Stimulated activated CD8-positive, alpha-beta memory T cell treated with anti-CD3 and anti-CD28 coated beads, Interleukin-2, amount 100 ng/mL, for 1 hour (primary cell): ENCODE measurements around the gene SACM1L.
"Not testable (repeated sequence)": the region's sequence is repeated elsewhere in the genome, so short reads cannot be mapped to it uniquely, and the experiment has no call there.

ENCODE experiments used
- DNase-seq, 2 donors: peaks; one replicate each; pipeline ENCODE4 v3.0.0-alpha.2; 2020; ENCODE audit warnings: low read depth in 2 of 2

SACM1L gene

DNA sequence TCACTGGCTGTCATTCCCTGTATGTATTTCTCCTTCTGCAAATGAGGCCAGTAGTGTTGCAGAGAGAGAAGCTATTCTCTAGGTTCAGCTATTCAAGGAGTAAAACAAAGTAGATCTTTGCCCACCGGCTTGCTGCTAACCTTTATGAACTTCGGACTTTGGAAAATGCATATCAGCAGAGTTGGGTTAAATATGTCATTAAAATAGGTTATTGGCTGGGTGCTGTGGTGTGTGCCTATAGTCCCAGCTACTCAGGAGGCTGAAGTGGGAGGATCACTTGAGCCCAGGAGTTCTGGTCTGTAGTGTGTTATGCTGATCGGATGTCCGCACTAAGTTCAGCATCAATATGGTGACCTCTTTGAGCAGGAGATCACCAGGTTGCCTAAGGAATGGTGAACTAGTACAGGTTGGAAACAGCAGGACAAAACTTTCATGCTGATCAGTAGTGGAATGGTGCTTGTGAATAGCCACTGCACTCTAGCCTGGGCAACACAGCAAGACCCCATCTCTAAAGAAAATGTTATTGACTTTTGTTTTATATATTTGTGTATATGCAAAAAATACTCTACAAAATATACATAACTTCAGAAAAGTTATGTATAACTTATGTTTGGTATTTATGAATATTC, 53.4 kb downstream of the SACM1L start:
- DNase-seq, result no peak

- DNase-seq, result no peak
Observed at GRCh38 chr3:45746165-45746776, 57.1 kb downstream of the SACM1L start.

DNA sequence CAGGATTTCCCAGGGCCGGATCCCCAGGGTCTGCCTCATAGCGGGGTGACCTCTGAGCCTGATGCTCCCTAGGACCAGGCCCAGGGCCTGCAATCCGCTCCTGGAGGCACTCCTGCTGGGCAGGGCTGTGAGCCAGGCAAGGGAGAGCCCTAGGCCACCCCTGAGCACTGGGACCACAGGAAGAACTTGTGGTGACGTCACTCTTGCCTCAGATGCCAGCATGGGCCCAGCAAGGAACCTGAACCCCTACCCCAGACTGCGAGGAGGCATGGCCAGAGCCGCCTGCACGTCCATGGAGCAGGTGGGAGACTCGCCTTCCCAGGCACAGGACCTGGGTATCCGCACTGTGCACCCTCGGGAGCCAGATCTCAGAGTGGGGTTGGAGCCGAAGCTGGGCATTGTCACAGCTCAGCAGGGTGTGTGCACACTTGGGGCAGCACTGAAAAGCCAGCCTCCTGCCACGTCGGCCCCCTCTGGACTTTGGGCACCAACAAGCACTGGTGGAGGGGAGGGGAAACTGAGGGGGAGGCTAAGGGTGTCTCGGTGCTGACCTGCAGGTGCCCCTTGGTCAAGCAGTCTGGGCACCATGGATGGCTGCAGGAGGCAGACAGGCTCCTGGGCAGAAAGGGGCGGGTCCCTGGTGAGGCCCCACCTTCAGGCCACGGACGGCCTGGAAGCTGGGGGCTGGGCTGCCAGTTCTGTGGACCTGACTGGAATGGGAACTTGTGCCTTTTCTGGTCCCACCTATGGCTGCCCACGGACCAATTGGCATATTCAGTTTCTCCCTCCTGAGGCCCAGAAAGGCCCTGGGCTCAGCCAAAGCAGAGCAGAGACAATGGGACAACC, 57.8 kb downstream of the SACM1L start:
- DNase-seq, result no peak

DNA sequence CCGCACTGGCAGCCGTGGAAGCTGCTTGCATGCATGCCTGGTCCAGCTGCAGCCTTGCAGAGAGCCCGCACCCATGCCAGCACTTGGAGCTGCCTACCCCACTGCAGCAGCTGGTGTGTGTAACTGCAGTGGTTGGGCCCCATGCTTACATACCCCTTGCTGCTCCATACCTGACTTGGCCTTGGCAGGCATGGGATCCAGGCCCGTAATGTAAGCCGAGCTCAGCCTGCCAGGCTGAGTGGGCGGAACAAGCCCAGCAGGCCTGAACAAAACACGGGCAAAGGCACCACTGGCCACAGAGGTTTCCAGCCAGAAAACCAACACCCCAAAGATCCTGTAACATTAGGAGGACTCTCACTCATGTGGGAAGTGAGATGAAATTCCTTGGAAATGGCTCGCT, 58.9 kb downstream of the SACM1L start:
- no peak for DNase-seq

DNA sequence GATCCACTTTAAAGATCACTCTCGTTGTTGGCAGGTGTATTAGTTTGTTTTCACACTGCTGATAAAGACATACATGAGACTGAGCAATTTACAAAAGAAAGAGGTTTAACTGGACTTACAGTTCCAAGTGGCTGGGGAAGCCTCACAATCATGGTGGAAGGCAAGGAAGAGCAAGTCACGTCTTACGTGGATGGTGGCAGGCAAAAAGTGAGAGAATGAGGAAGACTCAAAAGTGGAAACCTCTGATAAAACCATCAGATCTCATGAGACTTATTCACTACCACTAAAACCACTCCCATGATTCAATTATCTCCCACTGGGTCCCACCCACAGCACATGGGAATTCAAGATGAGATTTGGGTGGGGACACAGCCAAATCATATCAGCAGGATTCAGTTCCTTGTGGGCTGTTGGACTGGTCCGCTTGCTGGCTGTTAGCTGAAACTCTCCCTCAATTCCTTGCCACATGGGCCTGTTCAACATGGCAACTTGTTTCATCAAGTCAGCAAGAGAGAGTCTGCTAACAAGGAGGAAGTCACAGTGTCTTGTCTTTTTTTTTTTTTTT, 59.9 kb downstream of the SACM1L start:
- DNase-seq, result not testable (repeated sequence)

- DNase-seq, result no peak
Observed at GRCh38 chr3:45749880-45750279, 60.7 kb downstream of the SACM1L start.

DNA sequence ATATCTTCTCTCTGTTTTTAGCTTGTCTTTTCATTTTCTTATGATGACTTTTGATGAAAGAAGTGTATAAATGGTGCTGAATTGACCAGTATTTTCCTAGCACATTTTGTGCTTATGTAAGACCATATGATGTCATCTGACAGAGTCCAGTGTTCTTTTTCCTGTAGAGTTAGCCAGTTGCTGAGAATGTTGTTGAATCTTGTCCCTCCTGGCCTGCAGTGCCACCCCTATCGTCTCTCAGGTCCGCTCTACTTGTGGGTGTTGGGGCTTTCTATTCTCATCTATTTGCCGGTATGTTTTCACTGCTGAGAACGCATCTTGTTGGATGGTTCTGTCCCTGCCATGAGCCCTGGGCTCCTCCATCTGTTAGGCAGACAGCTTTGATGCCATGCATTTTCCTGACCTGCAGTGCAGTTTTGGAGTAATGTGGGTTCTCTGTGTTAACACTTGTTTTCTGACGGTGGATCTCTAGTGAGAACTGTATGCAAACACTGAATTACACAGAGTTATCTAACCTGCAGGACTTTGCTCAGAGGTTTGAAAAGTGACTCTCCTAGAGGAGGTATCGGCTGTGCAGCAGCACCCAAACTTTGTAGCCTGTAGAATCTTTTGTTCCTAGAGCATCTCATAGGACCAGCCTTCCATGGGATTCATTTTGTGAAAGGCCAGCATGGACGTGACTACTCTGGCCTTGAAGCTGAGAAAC, 62.5 kb downstream of the SACM1L start:
- no peak for DNase-seq

DNA sequence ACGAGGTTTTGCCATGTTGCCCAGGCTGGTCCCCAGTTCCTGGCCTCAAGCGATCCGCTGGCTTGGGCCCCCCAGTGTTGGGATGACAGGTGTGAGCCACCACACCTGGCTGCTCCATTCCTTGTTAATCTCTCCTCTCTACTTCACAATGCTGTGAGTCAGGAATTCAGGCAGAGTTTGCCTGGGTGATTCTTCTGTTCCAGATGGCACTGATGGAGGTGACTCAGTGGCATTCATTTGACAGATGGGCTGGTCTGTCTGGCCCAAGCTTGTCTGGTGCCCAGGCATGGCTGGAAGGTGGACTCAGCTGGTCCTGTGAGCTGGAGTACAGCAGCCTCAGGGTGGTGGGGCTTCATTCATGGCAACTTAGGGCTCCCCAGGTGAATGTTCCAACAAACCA, 63.9 kb downstream of the SACM1L start:
- DNase-seq, result no peak

DNA sequence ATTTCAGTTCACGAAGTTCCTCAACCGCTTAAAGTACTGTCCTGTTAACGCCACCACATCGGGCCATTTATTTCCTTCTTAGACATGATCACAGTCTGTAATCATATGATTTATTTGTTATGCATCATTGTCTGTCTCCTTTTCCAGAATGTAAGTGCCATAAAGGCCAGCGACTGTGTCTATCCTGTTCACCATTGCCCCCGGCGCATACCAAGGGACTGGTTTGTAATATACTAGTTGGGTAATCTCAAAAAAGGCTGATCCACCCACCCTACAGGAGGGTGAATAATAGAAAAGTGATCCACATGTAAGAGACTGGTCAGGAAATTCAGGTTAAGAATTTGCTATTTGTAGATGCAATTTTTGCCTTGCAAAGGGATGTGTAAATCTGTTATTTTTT, 65.3 kb downstream of the SACM1L start:
- DNase-seq, result no peak

GRCh38 chr3:45756055-45756454, 66.9 kb downstream of the SACM1L start:
- DNase-seq, result no peak

- not testable (repeated sequence) for DNase-seq
Observed at GRCh38 chr3:45757141-45757540, 67.9 kb downstream of the SACM1L start.

GRCh38 chr3:45758871-45759270, 69.7 kb downstream of the SACM1L start:
- DNase-seq, result no peak

DNA sequence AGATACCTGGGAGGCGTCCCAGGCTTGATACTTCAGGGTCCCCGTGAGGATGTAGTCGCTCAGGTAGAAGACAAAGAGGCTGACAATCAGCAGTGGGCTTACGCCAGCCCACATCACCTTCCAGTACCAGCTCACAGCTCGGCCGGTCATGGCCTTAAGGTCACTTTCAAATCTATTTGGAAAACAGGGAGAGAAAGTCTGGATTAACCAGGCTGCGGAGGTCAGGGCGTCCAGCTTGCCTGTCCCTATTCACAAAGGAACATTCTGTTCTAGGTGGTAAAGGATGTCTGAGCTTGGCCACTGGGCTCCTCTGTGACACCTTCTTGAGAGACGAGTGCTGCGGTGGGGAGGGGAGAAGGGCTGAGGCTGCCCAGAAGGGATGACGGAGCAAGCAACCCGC, 70.7 kb downstream of the SACM1L start:
- DNase-seq, result no peak

- DNase-seq, result peak in 1 of 2 donors; percentile 20
Observed at GRCh38 chr3:45760878-45761711, 71.9 kb downstream of the SACM1L start.

DNA sequence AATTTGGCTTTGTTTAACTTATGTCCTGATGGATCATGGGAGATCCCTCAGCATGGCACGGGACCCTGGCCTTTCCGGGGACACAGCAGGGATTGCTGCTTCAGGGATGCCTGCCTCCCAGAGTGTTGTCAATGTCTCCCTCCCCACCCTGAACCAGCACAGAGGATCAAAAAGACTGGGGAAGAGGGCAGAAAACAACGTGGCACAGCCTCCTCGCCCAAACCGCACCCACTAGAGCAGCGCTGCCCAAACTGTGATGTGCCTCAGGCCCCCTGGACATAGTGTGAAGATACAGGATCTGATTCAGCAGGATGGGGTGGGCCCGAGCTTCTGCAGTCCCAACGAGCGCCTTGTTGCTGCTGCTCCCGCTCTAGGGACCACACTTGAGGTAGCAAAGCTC, 72.6 kb downstream of the SACM1L start:
- no peak for DNase-seq

- no peak for DNase-seq
Observed at GRCh38 chr3:45762647-45763302, 73.6 kb downstream of the SACM1L start.

GRCh38 chr3:45763303-45763675, 74.1 kb downstream of the SACM1L start:
- DNase-seq, result no peak

DNA sequence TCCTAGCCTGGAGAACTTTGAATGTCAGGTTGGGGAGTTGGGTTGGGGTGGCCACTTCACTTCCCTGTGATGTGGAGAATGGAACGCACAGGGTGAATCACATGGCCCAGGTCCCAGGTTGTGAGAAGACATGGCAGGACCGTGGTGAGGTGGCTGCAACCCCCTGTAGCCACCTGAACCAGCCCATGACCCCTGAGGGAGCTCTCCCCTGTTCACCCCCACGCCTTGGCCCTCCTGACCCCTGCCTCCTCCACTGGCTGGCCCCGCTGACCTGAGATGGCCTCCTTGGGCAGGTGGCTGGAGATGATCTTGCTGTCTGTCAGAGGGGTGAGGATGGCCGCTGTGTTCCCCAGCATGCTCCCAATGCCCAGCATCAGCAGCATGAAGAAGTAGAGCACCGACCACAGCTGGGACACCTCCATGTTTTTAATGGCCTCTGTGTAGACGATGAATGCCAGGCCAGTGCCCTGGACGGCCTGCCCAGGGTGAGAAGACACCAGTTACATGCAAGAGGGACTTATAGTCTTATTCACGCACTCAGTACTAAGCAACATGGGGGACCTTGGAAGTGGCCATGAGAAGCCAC, 76.2 kb downstream of the SACM1L start:
- DNase-seq, result no peak

- no peak for DNase-seq
Observed at GRCh38 chr3:45765958-45766357, 76.8 kb downstream of the SACM1L start.

GRCh38 chr3:45771166-45771775, 82.1 kb downstream of the SACM1L start:
- DNase-seq, result no peak
